Kidney (tissue), 14 donors: ENCODE measurements around the gene PLEKHG5. TPM values are rescaled to one million over a fixed set of nuclear protein-coding genes. Genes with fewer than 3 reads are reported as not detected.
"Not testable (repeated sequence)": the region's sequence is repeated elsewhere in the genome, so short reads cannot be mapped to it uniquely, and the experiment has no call there.

Experiments
- DNase-seq, 5 donors: peaks; one replicate each; pipeline ENCODE4 v3.0.0-alpha.2; 2013 to 2020
- FAIRE-seq: peaks from 2 replicates; lab custom pipeline; 2012; peaks lifted over from hg19 to GRCh38; lab: Jason Lieb, UNC
- H3K27ac ChIP-seq, 2 donors: one replicate each; pipeline ENCODE4 v1.7.0; 2013; ENCODE audit warnings: low read depth in 2 of 2, low read length in 2 of 2, inconsistent platforms in 1 of 2
- H3K27me3 ChIP-seq: one replicate; pipeline ENCODE4 v1.7.1; 2013; ENCODE audit warnings: low read length, inconsistent platforms; ENCODE audit not compliant: control insufficient read depth, insufficient read depth
- H3K36me3 ChIP-seq, 3 donors: one replicate each; pipeline versions ENCODE4 v1.7.0 to v1.7.1; 2013; ENCODE audit warnings: low read length in 3 of 3, control low read depth in 1 of 3, inconsistent platforms in 1 of 3; ENCODE audit not compliant: insufficient read depth in 3 of 3, control insufficient read depth in 2 of 3
- H3K4me1 ChIP-seq, 3 donors: one replicate each; pipeline versions ENCODE4 v1.7.0 to v1.7.1; 2013; ENCODE audit warnings: low read length in 3 of 3, inconsistent platforms in 1 of 3, low read depth in 1 of 3; ENCODE audit not compliant: control insufficient read depth in 2 of 3, insufficient read depth in 2 of 3
- H3K4me3 ChIP-seq, 3 donors: one replicate each; pipeline versions ENCODE4 v1.7.0 to v1.8.1; 2013; ENCODE audit warnings: low read length in 3 of 3, control low read depth in 1 of 3, inconsistent platforms in 1 of 3
- H3K9ac ChIP-seq, 3 donors: one replicate each; pipeline versions ENCODE4 v1.7.0 to v1.7.1; 2013; ENCODE audit warnings: low read length in 3 of 3, control low read depth in 1 of 3, inconsistent platforms in 1 of 3
- H3K9me3 ChIP-seq, 3 donors: one replicate each; pipeline versions ENCODE4 v1.7.0 to v1.7.1; 2013; ENCODE audit warnings: low read length in 3 of 3, control low read depth in 1 of 3, inconsistent platforms in 1 of 3; ENCODE audit not compliant: control insufficient read depth in 2 of 3, insufficient read depth in 1 of 3
- CTCF ChIP-seq: IDR thresholded peaks from 3 replicates; pipeline ENCODE4 v1.5.1; 2012; ENCODE audit warnings: mild to moderate bottlenecking, moderate library complexity, borderline replicate concordance; ENCODE audit not compliant: insufficient read depth; ENCODE audit errors: extremely low read depth
- intact Hi-C: fragments of 100-400 bp; cut with DNase I; formaldehyde crosslinking; loops from one replicate; pipeline ENCODE4 v1.11.1; 2022
- polyA plus RNA-seq: library from polyadenylated mRNA; stranded (reverse); fragments of 350-450 nt; fragmentation: Illumina TruSeq; extraction: RNeasy Lipid Tissue Mini Kit (QIAGEN cat#74804); gene quantifications from one replicate; pipeline ENCODE4 v1.2.3, GENCODE V29; 2014; ENCODE audit warnings: low read depth, low replicate concordance; ENCODE audit not compliant: insufficient read depth
- total RNA-seq: library from RNA; stranded (reverse); fragmentation: NEBNext Ultra II Directional; extraction: Animal tissue kit (Norgen Biotek cat#: 25700); gene quantifications from one replicate; pipeline ENCODE4 v1.2.1, GENCODE V29; 2021
- donor health status: control.
- donor health status: control.
- donor health status: control.
- donor health status: control.
- donor health status: control.
- donor health status: DM: yes; HTN: yes; CAD: no.
- donor health status: Normal renal cell carcinoma (clear cell type).

Gene PLEKHG5
- total and polyA plus RNA-seq, 2 donors from 2014 or later = 4.4 to 14.0 TPM

GRCh38 chr1:6450943-6451373 is 40.5 kb downstream of the PLEKHG5 start:
- DNase-seq = no peak
- peaks cover 8% of the 10 kb centered on the region for H3K27me3 ChIP-seq
- peak overlapping the region in 1 of 2 donors; percentile 22 for H3K27ac ChIP-seq
- no peak overlapping the region for H3K4me3 ChIP-seq
- intact Hi-C loops = no loop called here
- no peak for TF ChIP-seq CTCF
- no peak overlapping the region for H3K9ac ChIP-seq
- H3K4me1 ChIP-seq = peaks cover 0 to 4% (median 2%) of the 10 kb centered on the region in 3 donors
- H3K9me3 ChIP-seq = no peaks in the 10 kb centered on the region
- FAIRE-seq = no peak
- no peaks in the 10 kb centered on the region for H3K36me3 ChIP-seq

DNA sequence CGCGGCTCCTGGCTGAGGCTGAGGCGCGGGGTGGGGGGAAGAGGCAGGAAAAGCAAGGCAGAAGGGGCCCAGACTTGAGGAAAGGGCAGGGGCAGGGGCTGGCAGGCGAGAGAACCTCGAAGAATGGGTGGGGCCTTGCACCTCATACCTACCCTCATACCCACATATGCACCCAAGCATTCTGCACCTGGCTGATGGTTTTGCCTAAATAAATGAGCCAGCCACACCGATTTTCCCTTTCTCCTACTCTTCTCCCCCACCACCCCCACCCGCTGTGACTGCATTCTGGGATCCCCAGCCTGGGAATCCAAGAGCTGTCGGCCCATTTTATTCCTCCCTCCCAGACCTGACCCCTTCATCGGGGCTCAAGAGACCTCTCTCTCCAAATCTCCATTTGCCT is 41.0 kb downstream of the PLEKHG5 start:
- DNase-seq, H3K4me1 ChIP-seq, H3K4me3 ChIP-seq, H3K9ac ChIP-seq, H3K27me3 ChIP-seq, H3K9me3 ChIP-seq, FAIRE-seq, intact Hi-C loops, H3K27ac ChIP-seq, H3K36me3 ChIP-seq: not testable (repeated sequence)

GRCh38 chr1:6450005-6450450 is 41.4 kb downstream of the PLEKHG5 start:
- H3K9ac ChIP-seq = no peak overlapping the region
- intact Hi-C loops = no loop called here
- H3K9me3 ChIP-seq = no peaks in the 10 kb centered on the region
- H3K4me1 ChIP-seq = peaks cover 0 to 4% (median 2%) of the 10 kb centered on the region in 3 donors
- DNase-seq (no peak), FAIRE-seq (no peak)
- no peak for TF ChIP-seq CTCF
- H3K27ac ChIP-seq = no peak overlapping the region
- peaks cover 8% of the 10 kb centered on the region for H3K27me3 ChIP-seq
- no peaks in the 10 kb centered on the region for H3K36me3 ChIP-seq
- no peak overlapping the region for H3K4me3 ChIP-seq

DNA sequence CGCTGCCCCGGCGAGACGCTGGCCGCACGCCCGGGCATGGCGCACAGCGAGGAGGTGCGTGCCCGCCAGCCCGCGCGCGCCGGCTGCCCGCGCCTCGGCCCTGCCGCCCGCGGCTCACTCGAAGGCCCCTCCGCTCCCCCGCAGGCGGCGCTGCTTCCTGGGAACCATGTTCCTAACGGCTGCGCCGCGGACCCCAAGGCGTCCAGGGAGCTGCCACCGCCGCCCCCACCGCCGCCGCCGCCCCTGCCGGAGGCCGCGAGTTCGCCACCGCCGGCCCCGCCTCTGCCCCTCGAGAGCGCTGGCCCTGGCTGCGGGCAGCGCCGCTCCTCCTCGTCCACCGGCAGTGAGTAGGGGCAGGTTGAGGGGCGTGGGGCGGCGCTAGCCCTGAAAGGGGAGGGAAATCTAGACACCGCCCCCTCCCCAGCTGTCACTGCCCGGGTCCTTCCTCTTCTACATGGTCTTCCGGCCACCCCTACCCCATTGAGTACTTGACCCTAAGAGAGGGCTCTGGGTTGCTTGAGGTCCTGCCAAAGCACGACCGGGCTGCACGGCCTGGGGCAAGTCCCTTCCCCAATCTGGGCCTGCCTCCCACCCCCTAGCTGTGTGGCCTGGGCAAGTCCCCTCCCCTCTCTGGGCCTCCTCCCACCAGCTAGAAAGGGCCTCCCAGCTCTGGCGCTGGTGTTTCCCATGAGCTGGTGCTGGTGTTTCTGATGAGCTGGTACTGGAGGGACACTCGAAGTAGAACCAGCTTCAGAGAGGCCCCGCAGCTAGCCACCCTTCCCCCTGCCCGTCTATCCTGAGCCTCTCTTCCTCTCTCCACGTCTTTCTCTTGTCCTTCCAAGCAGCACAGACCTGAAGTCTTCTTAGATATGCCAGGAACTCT is 42.5 kb downstream of the PLEKHG5 start:
- no peak overlapping the region for H3K4me3 ChIP-seq
- H3K36me3 ChIP-seq = no peaks in the 10 kb centered on the region
- H3K27ac ChIP-seq = no peak overlapping the region
- no peak for TF ChIP-seq CTCF
- H3K4me1 ChIP-seq = peaks cover 0 to 4% (median 3%) of the 10 kb centered on the region in 3 donors
- no peaks in the 10 kb centered on the region for H3K9me3 ChIP-seq
- intact Hi-C loops = no loop called here
- no peak for FAIRE-seq
- DNase-seq = peak in 3 of 5 donors; percentile 57 to 76 (median 61)
- peaks cover 11% of the 10 kb centered on the region for H3K27me3 ChIP-seq
- no peak overlapping the region for H3K9ac ChIP-seq
